Measurements from ENCODE around the gene CPAMD8.

The CPAMD8 gene

DNA sequence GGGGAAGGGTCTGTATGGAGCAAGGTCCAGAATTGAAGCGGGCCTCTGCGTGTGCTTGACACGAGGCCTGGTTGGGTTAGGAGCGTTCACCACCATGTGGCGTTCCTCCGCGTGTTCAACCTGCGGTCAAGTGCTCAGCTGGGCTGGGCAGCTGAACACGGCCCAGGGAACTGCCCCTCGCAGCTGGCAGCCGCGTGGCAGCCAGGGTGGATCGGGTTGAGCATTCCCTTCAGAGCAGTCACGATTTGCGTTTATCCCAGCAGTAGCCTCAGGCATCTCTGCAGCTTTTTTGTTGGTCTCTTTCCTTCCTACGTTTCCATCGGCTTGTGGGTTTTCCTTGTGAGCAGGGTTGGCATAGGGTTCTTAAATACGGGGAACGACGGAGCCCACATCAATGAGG, 166.5 kb downstream of the CPAMD8 start:
- H3K27me3 Mint-ChIP-seq: peaks cover 3% of the 10 kb centered on the region
- peaks cover 21% of the 10 kb centered on the region for H3K4me1 Mint-ChIP-seq (ENCODE audit: low read depth)
- peaks cover 92% of the 10 kb centered on the region for H3K36me3 Mint-ChIP-seq (ENCODE audit: low read depth)
- intact Hi-C loops (cut with micrococcal nuclease): no loop called here
- no peaks in the 10 kb centered on the region for H3K9me3 Mint-ChIP-seq
- H3K27ac Mint-ChIP-seq: no peak overlapping the region
- H3K4me3 Mint-ChIP-seq: no peak overlapping the region

DNA sequence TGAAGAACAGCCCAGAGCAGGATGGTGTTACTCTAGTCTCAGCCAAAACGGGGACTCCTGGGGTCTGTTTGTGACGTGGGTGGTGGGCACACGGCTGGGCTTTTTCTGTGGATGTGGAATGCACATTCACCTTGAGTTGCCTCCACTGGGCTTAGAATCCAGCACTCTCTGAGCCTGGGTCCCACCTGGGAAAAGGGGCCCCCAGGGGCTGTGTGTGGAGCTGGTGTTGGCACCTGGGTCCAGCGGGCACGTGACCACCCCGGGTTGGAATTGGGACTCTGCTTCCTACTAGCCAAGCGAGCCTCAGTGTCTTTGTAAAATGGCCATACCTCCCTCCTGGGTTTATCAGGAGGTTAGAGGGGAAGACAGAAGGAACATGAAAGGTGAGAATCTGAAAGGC, 167.0 kb downstream of the CPAMD8 start:
- Mint-ChIP-seq H3K9me3 (no peaks in the 10 kb centered on the region), H3K27me3 (peaks cover 3% of the 10 kb centered on the region), H3K36me3 (ENCODE audit: low read depth) (peaks cover 92% of the 10 kb centered on the region), H3K4me3 (no peak overlapping the region), H3K4me1 (ENCODE audit: low read depth) (peaks cover 21% of the 10 kb centered on the region), H3K27ac (no peak overlapping the region)
- intact Hi-C loops (cut with micrococcal nuclease): no loop called here

DNA sequence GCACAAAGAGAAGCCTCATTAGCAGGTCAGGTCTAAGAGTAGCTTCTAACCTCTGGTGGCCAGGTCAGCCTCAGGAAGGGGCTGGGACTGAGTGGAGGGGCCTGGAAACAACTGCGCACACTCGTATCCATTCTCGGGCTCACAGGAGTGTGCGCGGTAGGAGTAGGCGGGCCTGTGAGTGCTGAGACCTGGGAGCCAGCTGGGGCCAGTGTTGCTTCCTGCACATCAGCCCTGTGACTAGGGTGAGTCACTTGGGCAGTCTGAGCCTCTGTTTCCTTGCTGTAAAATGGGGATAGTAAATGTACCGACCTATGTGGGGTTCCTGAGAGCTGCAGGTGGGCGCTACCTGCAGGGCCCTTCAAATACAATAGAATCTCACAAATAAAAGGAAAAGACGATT, 170.5 kb downstream of the CPAMD8 start:
- no peaks in the 10 kb centered on the region for H3K9me3 Mint-ChIP-seq
- intact Hi-C loops (cut with micrococcal nuclease): no loop called here
- H3K36me3 Mint-ChIP-seq (ENCODE audit: low read depth): peaks cover 99% of the 10 kb centered on the region
- no peak overlapping the region for H3K4me3 Mint-ChIP-seq
- H3K27me3 Mint-ChIP-seq: peaks cover 2% of the 10 kb centered on the region
- no peaks in the 10 kb centered on the region for H3K4me1 Mint-ChIP-seq (ENCODE audit: low read depth)
- H3K27ac Mint-ChIP-seq: no peak overlapping the region

DNA sequence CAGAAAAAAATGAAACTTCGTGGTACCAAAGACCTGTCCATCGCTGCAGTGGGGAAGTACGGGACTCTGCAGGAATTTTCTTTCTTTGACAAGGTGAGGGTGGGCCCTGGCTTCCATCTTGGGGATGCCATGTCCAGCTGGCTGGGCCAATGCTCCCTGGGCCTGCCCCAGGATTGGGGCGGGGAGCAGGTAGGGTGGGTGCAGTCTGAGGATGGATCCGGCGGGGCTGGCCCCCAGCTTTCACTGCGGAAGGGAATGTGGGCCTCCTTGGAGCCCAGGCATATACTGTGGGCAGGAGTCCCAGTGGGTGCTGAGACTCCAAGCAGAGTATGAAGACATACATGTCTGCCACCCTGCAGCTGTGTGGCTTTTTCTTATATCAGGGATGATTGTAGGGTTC, 173.5 kb downstream of the CPAMD8 start:
- Mint-ChIP-seq H3K4me1 (ENCODE audit: low read depth) (peaks cover 5% of the 10 kb centered on the region), H3K9me3 (no peaks in the 10 kb centered on the region), H3K36me3 (ENCODE audit: low read depth) (peaks cover 94% of the 10 kb centered on the region), H3K27ac (no peak overlapping the region), H3K4me3 (no peak overlapping the region), H3K27me3 (no peaks in the 10 kb centered on the region)
- intact Hi-C loops (cut with micrococcal nuclease): no loop called here

DNA sequence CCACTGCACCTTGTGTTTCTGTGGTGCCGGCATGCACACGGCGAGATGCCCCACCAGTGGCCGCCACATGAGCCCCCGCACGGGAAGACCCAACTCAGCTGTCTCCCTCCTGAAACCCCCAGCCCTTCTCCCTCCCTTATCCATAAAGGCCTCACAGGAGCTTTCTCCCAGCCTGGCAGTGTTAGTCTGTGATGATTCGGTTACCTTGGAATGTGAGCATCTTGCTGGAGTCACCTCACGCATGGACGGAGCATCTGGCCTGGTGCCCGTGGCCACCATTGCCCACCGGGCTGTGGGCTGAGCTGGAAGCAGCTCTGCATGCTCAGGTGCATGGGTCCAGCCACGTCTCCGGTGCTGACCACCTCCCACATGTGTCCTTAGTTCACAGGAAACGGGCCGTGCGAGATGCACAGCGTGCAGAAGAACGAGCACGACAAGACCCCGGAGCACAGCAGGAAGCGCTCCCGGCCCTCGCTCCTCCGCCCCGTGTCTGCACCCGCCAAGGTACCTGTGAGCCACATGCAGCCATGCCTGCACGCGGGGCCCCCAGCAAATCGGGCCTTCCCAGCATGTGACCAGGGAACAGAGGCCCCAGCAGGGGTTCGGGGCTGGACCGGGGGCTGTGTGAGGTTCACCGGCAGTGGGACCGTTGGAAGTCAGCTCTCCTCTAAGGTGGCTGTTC, 175.4 kb downstream of the CPAMD8 start:
- H3K9me3 Mint-ChIP-seq: no peaks in the 10 kb centered on the region
- H3K36me3 Mint-ChIP-seq (ENCODE audit: low read depth): peaks cover 92% of the 10 kb centered on the region
- peaks cover 23% of the 10 kb centered on the region for H3K4me1 Mint-ChIP-seq (ENCODE audit: low read depth)
- no peak overlapping the region for H3K27ac Mint-ChIP-seq
- intact Hi-C loops (cut with micrococcal nuclease): no loop called here
- H3K4me3 Mint-ChIP-seq: no peak overlapping the region
- no peaks in the 10 kb centered on the region for H3K27me3 Mint-ChIP-seq

DNA sequence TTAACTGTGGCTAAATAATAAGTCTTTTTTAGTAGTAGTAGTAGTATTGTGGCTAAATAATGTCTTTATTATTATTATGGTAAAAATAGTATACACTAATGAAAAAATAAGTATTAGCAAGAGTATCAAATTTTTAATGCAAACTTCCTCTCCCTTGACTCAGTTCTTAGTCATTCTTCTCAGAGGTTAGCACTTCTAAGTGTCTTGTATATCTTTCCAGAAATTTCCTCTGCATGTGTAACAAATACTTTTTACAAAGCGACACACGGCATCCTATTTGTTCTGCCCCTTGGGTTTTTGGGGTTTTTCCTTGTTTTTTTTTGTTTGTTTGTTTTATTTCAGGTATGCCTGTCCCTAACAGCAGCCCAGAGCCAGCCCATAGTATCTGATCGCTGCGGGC, 176.5 kb downstream of the CPAMD8 start:
- H3K4me1 Mint-ChIP-seq (ENCODE audit: low read depth): peaks cover 28% of the 10 kb centered on the region
- H3K36me3 Mint-ChIP-seq (ENCODE audit: low read depth): peaks cover 92% of the 10 kb centered on the region
- intact Hi-C loops (cut with micrococcal nuclease): no loop called here
- no peak overlapping the region for H3K4me3 Mint-ChIP-seq
- H3K27ac Mint-ChIP-seq: no peak overlapping the region
- H3K9me3 Mint-ChIP-seq: no peaks in the 10 kb centered on the region
- no peaks in the 10 kb centered on the region for H3K27me3 Mint-ChIP-seq

DNA sequence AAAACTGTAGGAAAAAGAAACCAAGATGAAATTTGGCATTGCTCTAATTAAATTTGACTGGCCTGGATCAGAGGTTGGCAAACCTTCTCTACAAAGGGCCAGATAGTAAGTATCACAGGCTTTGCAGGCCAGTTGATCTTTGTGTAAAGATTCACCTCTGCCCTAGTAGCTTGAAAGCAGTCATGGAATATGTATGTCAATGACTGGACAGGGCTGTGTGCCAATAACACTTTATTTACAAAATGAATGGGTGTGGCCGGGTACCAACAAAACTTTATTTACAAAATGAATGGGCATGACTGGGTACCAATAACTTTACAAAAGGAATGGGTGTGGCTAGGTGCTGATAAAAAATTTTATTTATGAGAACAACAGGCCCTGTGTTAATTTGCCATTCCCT, 177.4 kb downstream of the CPAMD8 start:
- H3K27me3 Mint-ChIP-seq: no peaks in the 10 kb centered on the region
- intact Hi-C loops (cut with micrococcal nuclease): no loop called here
- H3K36me3 Mint-ChIP-seq (ENCODE audit: low read depth): peaks cover 92% of the 10 kb centered on the region
- H3K9me3 Mint-ChIP-seq: no peaks in the 10 kb centered on the region
- peaks cover 37% of the 10 kb centered on the region for H3K4me1 Mint-ChIP-seq (ENCODE audit: low read depth)
- H3K27ac Mint-ChIP-seq: no peak overlapping the region
- no peak overlapping the region for H3K4me3 Mint-ChIP-seq

DNA sequence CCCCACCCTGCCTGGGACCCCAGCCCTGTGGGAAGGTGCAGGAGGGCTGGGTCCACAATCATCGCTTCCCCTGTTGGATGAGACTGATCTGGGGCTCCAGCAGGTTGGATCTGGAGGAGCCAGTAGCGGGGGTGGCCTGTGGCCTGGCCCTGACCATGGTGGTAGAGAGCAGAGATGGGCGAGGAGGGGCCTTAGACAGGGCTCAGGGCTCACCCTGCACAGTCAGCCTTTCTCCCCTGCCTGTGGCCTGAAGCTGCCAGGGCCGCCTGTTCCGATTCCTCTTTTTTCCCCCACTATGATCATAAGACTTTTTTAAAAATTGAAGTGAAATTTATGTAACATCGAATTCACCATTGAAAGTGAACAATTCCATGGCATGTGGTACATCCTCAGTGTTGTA, 179.2 kb downstream of the CPAMD8 start:
- H3K27me3 Mint-ChIP-seq: no peaks in the 10 kb centered on the region
- peaks cover 92% of the 10 kb centered on the region for H3K36me3 Mint-ChIP-seq (ENCODE audit: low read depth)
- intact Hi-C loops (cut with micrococcal nuclease): no loop called here
- H3K4me3 Mint-ChIP-seq: peak overlapping the region; percentile 4
- no peaks in the 10 kb centered on the region for H3K9me3 Mint-ChIP-seq
- H3K27ac Mint-ChIP-seq: peak overlapping the region; percentile 78
- peaks cover 37% of the 10 kb centered on the region for H3K4me1 Mint-ChIP-seq (ENCODE audit: low read depth)

DNA sequence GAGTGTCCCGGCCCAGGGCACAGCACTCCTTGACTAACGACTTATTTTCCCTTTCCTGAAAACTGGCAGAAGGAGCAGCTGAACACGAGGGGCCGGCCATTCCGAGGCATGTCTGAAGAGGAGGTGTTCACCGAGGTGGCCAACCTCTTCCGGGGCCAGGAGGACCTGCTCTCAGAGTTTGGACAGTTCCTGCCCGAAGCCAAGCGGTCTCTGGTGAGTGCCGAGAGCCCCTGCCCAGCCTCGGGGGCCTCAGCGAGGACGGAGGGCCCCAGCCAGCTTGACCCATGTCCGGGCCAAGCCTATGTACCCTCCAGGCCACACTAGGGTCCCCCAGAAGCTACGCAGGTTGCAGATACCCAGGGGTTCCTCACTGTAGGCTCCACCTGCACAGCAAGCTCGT, 179.7 kb downstream of the CPAMD8 start:
- Mint-ChIP-seq H3K36me3 (ENCODE audit: low read depth) (peaks cover 92% of the 10 kb centered on the region), H3K9me3 (no peaks in the 10 kb centered on the region), H3K4me3 (no peak overlapping the region), H3K4me1 (ENCODE audit: low read depth) (peaks cover 37% of the 10 kb centered on the region), H3K27me3 (no peaks in the 10 kb centered on the region), H3K27ac (peak overlapping the region; percentile 78)
- intact Hi-C loops (cut with micrococcal nuclease): no loop called here

All from dendritic cell treated with granulocyte-macrophage colony-stimulating factor and Interleukin-4, amounts not matched to agents 40 ng/mL and 50 ng/mL, for 4 days (primary cell).